B cell (primary cell): ENCODE results near the gene UNC5A. TPM values are rescaled to one million over a fixed set of nuclear protein-coding genes. Genes with fewer than 3 reads are reported as not detected.

Experiments used
- ATAC-seq: fragments of 200-7000 bp; cut with Tn5 transposase; one replicate; pipeline ENCODE4 v1.10.0; 2021; ENCODE audit warnings: low read depth, mild to moderate bottlenecking, moderate number of reproducible peaks, moderate library complexity
- CTCF ChIA-PET: fragments of 350-600 bp; sonication (Branson Sonifier 250); formaldehyde crosslinking; loops from one replicate; lab custom pipeline; 2021; ENCODE audit warnings: antibody characterized with exemption, inconsistent platforms; lab: Charles Lee
- POLR2A ChIA-PET: fragments of 350-600 bp; sonication (Branson Sonifier 250); formaldehyde crosslinking; loops from one replicate; lab custom pipeline; 2021; ENCODE audit warnings: antibody characterized with exemption; lab: Charles Lee
- DNase-seq: peaks from one replicate; pipeline ENCODE4 v3.0.0; 2013
- H2AFZ ChIP-seq: 2 replicates; pipeline ENCODE4 v1.6.1; 2012; ENCODE audit warnings: mild to moderate bottlenecking, low read depth, low read length; ENCODE audit not compliant: insufficient read depth, poor library complexity, severe bottlenecking
- H3K27ac ChIP-seq, 2 donors: 1 replicate in 1 of 2; 2 replicates in 1 of 2; pipeline ENCODE4 v1.5.1; 2012 to 2013; ENCODE audit warnings: low read length in 2 of 2, mild to moderate bottlenecking in 2 of 2, moderate library complexity in 1 of 2
- H3K27me3 ChIP-seq, 4 experiments: fragments of 200-600 bp in 1 of 4; sonication (generic) in 1 of 4; replicated peaks in 1 of 4; 1 replicate in 2 of 4; 2 replicates in 2 of 4; pipeline versions ENCODE4 v1.6.1 to v1.7.0; 2013 to 2016; ENCODE audit warnings: low read length in 3 of 4, mild to moderate bottlenecking in 2 of 4, mixed read lengths in 1 of 4, moderate library complexity in 1 of 4; ENCODE audit not compliant: insufficient read depth in 4 of 4, control insufficient read depth in 3 of 4; ENCODE audit errors: control extremely low read depth in 1 of 4
- H3K36me3 ChIP-seq, 2 experiments: replicated peaks in 1 of 2; 1 replicate in 1 of 2; 2 replicates in 1 of 2; pipeline versions ENCODE4 v1.6.1 to v1.7.1; 2013; ENCODE audit warnings: low read length in 1 of 2; ENCODE audit not compliant: insufficient read depth in 2 of 2, control insufficient read depth in 1 of 2; ENCODE audit errors: control extremely low read depth in 1 of 2, extremely low read depth in 1 of 2
- H3K4me1 ChIP-seq, 2 donors: fragments of 200-600 bp in 1 of 2; sonication (generic) in 1 of 2; 1 replicate in 1 of 2; 2 replicates in 1 of 2; pipeline versions ENCODE4 v1.5.1 to v1.6.1; 2013 to 2017; ENCODE audit warnings: low read length in 2 of 2; ENCODE audit not compliant: control insufficient read depth in 2 of 2, insufficient read depth in 2 of 2
- H3K4me2 ChIP-seq: replicated peaks from 2 replicates; pipeline ENCODE3; 2012; ENCODE audit warnings: mild to moderate bottlenecking, low read depth, low read length; ENCODE audit not compliant: poor library complexity, severe bottlenecking
- H3K4me3 ChIP-seq, 5 experiments: fragments of 200-600 bp in 1 of 5; sonication (generic) in 1 of 5; 1 replicate in 3 of 5; 2 replicates in 2 of 5; pipeline versions ENCODE4 v1.5.1 to v1.7.0; 2011 to 2016; ENCODE audit warnings: low read length in 4 of 5, mild to moderate bottlenecking in 4 of 5, low read depth in 2 of 5, control low read depth in 1 of 5, moderate library complexity in 1 of 5; ENCODE audit not compliant: insufficient read depth in 1 of 5; ENCODE audit errors: control extremely low read depth in 1 of 5, extremely low read depth in 1 of 5
- H3K79me2 ChIP-seq: fragments of 200-600 bp; sonication (generic); one replicate; pipeline ENCODE4 v1.6.0; 2016; ENCODE audit warnings: low read length; ENCODE audit not compliant: control insufficient read depth, insufficient read depth
- H3K9ac ChIP-seq: fragments of 200-600 bp; sonication (generic); 2 replicates; pipeline ENCODE4 v1.6.1; 2017; ENCODE audit warnings: mild to moderate bottlenecking, low read length, moderate library complexity
- H3K9me3 ChIP-seq, 3 donors: one replicate each; pipeline versions ENCODE4 v1.6.1 to v1.7.1; 2013; ENCODE audit warnings: low read length in 2 of 3; ENCODE audit not compliant: control insufficient read depth in 2 of 3, insufficient read depth in 1 of 3; ENCODE audit errors: control extremely low read depth in 1 of 3
- H4K20me1 ChIP-seq: 2 replicates; pipeline ENCODE4 v1.6.0; 2012; ENCODE audit warnings: mild to moderate bottlenecking, low read length; ENCODE audit not compliant: insufficient read depth, control insufficient read depth, poor library complexity, severe bottlenecking
- H3K27ac Mint-ChIP-seq: one replicate; pipeline ENCODE4 v1.8.0; 2021; ENCODE audit warnings: mixed read lengths
- H3K27me3 Mint-ChIP-seq: one replicate; pipeline ENCODE4 v1.8.0; 2021; ENCODE audit warnings: mixed read lengths
- H3K4me1 Mint-ChIP-seq: one replicate; pipeline ENCODE4 v1.8.0; 2021; ENCODE audit warnings: mixed read lengths
- H3K4me3 Mint-ChIP-seq: one replicate; pipeline ENCODE4 v1.8.0; 2021; ENCODE audit warnings: mixed read lengths
- H3K9me3 Mint-ChIP-seq: one replicate; pipeline ENCODE4 v1.8.0; 2022; ENCODE audit warnings: mixed read lengths; ENCODE audit not compliant: insufficient read depth
- EZH2 ChIP-seq: IDR thresholded peaks from 2 replicates; pipeline ENCODE4 v1.6.1; 2012; ENCODE audit warnings: borderline replicate concordance, low read depth, mild to moderate bottlenecking, moderate library complexity, low read length; ENCODE audit not compliant: insufficient read depth, poor library complexity, severe bottlenecking
- WGBS: methylation state at CpG from one replicate; pipeline ENCODE4 v1.1.5; 2013; ENCODE audit warnings: missing lambda C conversion rate; ENCODE audit not compliant: insufficient coverage; 5-methylcytosine and 5-hydroxymethylcytosine counted together
- intact Hi-C: fragments of 100-400 bp; cut with micrococcal nuclease; formaldehyde crosslinking; loops from one replicate; pipeline ENCODE4 v1.10.0; 2022
- polyA plus RNA-seq: library from polyadenylated mRNA; depleted of rRNA; stranded (reverse); fragments of >200 nt; gene quantifications from 2 replicates; pipeline ENCODE4 v1.2.3, GENCODE V29; 2012
- total RNA-seq, 2 donors: library from RNA; stranded (reverse); fragments of 120-200 nt in 1 of 2; gene quantifications; 1 replicate in 1 of 2; 2 replicates in 1 of 2; pipeline versions ENCODE4 v1.2.3 to v1.2.4, GENCODE V29; 2013 to 2022
- TF ChIP-seq, protein P1 (sequence below): fragments of 200-600 bp; IDR thresholded peaks from one replicate; pipeline ENCODE4 v1.8.0; 2022; ENCODE audit warnings: antibody characterized with exemption, mild to moderate bottlenecking

UNC5A gene
- total and polyA plus RNA-seq, 2 donors (not counting 1 experiment from before 2014, with no cell fraction given), result not detected

DNA sequence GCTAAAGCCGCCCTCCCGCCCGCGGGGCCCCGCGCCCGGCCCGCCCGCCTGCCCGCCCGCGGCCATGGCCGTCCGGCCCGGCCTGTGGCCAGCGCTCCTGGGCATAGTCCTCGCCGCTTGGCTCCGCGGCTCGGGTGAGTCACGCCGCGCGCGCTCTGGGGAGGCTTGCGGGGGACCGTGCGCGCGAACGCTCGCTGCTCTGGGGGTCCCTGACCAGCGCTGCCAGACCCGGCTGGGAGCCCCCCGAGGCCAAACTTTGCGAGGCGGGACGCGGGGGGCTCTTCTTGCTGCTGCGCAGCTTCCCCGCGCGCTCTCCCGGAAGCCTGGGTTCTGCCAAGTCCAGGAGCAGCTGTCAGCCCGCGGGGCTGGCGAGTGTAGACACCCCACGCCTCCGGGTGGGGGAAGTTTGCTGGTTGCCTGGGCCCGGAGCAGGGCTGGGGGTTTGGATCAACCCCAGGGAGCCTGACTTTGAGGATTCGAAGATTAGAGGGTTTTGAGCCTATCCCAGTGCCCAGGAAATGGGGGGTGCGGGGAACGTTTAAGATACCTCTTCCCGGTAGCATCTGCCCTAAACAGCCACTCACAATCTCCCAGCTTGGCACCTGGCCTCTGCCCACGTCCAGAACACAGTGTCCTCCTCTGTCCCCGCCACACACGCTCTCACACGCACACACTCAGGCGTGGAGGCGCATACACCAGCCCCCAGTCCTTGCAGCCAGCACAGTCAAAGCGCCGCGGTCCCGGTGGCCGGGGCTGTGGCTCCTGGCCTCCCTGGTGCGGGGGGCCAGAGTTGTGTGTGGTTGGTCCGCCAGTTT, 535 bp downstream of the UNC5A start:
- ATAC-seq, result no peak
- Histone ChIP-seq H3K9ac (peak overlapping the region; percentile 52), H2AFZ (peak overlapping the region; percentile 49), H3K27ac (no peak overlapping the region), H3K9me3 (peaks cover 0 to 5% (median 0%) of the 10 kb centered on the region in 3 donors), H4K20me1 (no peaks in the 10 kb centered on the region), H3K4me3 (peak overlapping the region in 3 of 5 experiments; percentile 34 to 52 (median 39)), H3K36me3 (no peaks in the 10 kb centered on the region), H3K27me3 (peaks cover 0 to 68% (median 23%) of the 10 kb centered on the region in 4 experiments), H3K79me2 (no peaks in the 10 kb centered on the region), H3K4me2 (peak overlapping the region; percentile 85), H3K4me1 (peaks cover 15 to 20% of the 10 kb centered on the region in 2 donors)
- intact Hi-C loops, result no loop called here
- Mint-ChIP-seq H3K9me3 (no peaks in the 10 kb centered on the region), H3K27me3 (peaks cover 72% of the 10 kb centered on the region), H3K27ac (no peak overlapping the region), H3K4me3 (peak overlapping the region; percentile 87), H3K4me1 (peaks cover 18% of the 10 kb centered on the region)
- WGBS, result 5% methylated on average over 61 of the region's 68 CpGs
- POLR2A ChIA-PET, result no interaction called here
- CTCF ChIA-PET, result interaction anchor here (0.6 kb wide), 1 partner anchor 10 kb away, joined by 4 read pairs; no protein-coding TSS in a partner anchor
- no peak for TF ChIP-seq EZH2
- TF ChIP-seq, protein P1, sequence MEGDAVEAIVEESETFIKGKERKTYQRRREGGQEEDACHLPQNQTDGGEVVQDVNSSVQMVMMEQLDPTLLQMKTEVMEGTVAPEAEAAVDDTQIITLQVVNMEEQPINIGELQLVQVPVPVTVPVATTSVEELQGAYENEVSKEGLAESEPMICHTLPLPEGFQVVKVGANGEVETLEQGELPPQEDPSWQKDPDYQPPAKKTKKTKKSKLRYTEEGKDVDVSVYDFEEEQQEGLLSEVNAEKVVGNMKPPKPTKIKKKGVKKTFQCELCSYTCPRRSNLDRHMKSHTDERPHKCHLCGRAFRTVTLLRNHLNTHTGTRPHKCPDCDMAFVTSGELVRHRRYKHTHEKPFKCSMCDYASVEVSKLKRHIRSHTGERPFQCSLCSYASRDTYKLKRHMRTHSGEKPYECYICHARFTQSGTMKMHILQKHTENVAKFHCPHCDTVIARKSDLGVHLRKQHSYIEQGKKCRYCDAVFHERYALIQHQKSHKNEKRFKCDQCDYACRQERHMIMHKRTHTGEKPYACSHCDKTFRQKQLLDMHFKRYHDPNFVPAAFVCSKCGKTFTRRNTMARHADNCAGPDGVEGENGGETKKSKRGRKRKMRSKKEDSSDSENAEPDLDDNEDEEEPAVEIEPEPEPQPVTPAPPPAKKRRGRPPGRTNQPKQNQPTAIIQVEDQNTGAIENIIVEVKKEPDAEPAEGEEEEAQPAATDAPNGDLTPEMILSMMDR, result no peak
- DNase-seq, result peak; percentile 35
